ENCODE measurements around the gene LSR.
A peak's percentile ranks its signal among the peaks of the same experiment; 100 is the strongest.

Gene LSR

GRCh38 chr19:35247526-35248309 is 1.1 kb upstream of the LSR start:
- peak; percentile 33 to 45 (median 40) for DNase-seq
- Histone ChIP-seq H3K9me3 (ENCODE audit: control insufficient read depth, low read length) (no peaks in the 10 kb centered on the region), H3K4me1 (ENCODE audit: control insufficient read depth, insufficient read depth, low read length, poor library complexity, severe bottlenecking) (peaks cover 26% of the 10 kb centered on the region), H3K27ac (ENCODE audit: insufficient read depth, low read length, poor library complexity, severe bottlenecking) (peak overlapping the region; percentile 78), H3K36me3 (ENCODE audit: control insufficient read depth, insufficient read depth, low read length) (no peaks in the 10 kb centered on the region), H3K4me3 (ENCODE audit: insufficient read depth, low read depth, low read length, poor library complexity, severe bottlenecking) (peak overlapping the region; percentile 75), H3K27me3 (replicated peaks; ENCODE audit: control insufficient read depth, insufficient read depth, low read length, poor library complexity, severe bottlenecking) (no peaks in the 10 kb centered on the region)

GRCh38 chr19:35249146-35249847 is 495 bp downstream of the LSR start:
- H3K9me3 ChIP-seq (ENCODE audit: control insufficient read depth, low read length), result no peaks in the 10 kb centered on the region
- H3K27ac ChIP-seq (ENCODE audit: insufficient read depth, low read length, poor library complexity, severe bottlenecking), result peak overlapping the region; percentile 78
- peaks cover 26% of the 10 kb centered on the region for H3K4me1 ChIP-seq (ENCODE audit: control insufficient read depth, insufficient read depth, low read length, poor library complexity, severe bottlenecking)
- H3K4me3 ChIP-seq (ENCODE audit: insufficient read depth, low read depth, low read length, poor library complexity, severe bottlenecking), result peak overlapping the region; percentile 75
- H3K36me3 ChIP-seq (ENCODE audit: control insufficient read depth, insufficient read depth, low read length), result peaks cover 5% of the 10 kb centered on the region
- DNase-seq, result no peak
- H3K27me3 ChIP-seq (replicated peaks; ENCODE audit: control insufficient read depth, insufficient read depth, low read length, poor library complexity, severe bottlenecking), result no peaks in the 10 kb centered on the region

- Histone ChIP-seq H3K4me1 (ENCODE audit: control insufficient read depth, insufficient read depth, low read length, poor library complexity, severe bottlenecking) (peaks cover 26% of the 10 kb centered on the region), H3K9me3 (ENCODE audit: control insufficient read depth, low read length) (no peaks in the 10 kb centered on the region), H3K27me3 (replicated peaks; ENCODE audit: control insufficient read depth, insufficient read depth, low read length, poor library complexity, severe bottlenecking) (no peaks in the 10 kb centered on the region), H3K27ac (ENCODE audit: insufficient read depth, low read length, poor library complexity, severe bottlenecking) (peak overlapping the region; percentile 78), H3K4me3 (ENCODE audit: insufficient read depth, low read depth, low read length, poor library complexity, severe bottlenecking) (peak overlapping the region; percentile 75), H3K36me3 (ENCODE audit: control insufficient read depth, insufficient read depth, low read length) (peaks cover 12% of the 10 kb centered on the region)
- no peak for DNase-seq
These were observed 1.3 kb downstream of the LSR start for GRCh38 chr19:35249848-35250711.

- peaks cover 15% of the 10 kb centered on the region for H3K36me3 ChIP-seq (ENCODE audit: control insufficient read depth, insufficient read depth, low read length)
- H3K27ac ChIP-seq (ENCODE audit: insufficient read depth, low read length, poor library complexity, severe bottlenecking), result no peak overlapping the region
- no peaks in the 10 kb centered on the region for H3K9me3 ChIP-seq (ENCODE audit: control insufficient read depth, low read length)
- no peaks in the 10 kb centered on the region for H3K27me3 ChIP-seq (replicated peaks; ENCODE audit: control insufficient read depth, insufficient read depth, low read length, poor library complexity, severe bottlenecking)
- no peak for DNase-seq
- no peak overlapping the region for H3K4me3 ChIP-seq (ENCODE audit: insufficient read depth, low read depth, low read length, poor library complexity, severe bottlenecking)
- peaks cover 26% of the 10 kb centered on the region for H3K4me1 ChIP-seq (ENCODE audit: control insufficient read depth, insufficient read depth, low read length, poor library complexity, severe bottlenecking)
These were observed 2.7 kb downstream of the LSR start for GRCh38 chr19:35251456-35251855.

- no peak for DNase-seq
- H3K27ac ChIP-seq (ENCODE audit: insufficient read depth, low read length, poor library complexity, severe bottlenecking), result no peak overlapping the region
- H3K9me3 ChIP-seq (ENCODE audit: control insufficient read depth, low read length), result no peaks in the 10 kb centered on the region
- H3K4me3 ChIP-seq (ENCODE audit: insufficient read depth, low read depth, low read length, poor library complexity, severe bottlenecking), result no peak overlapping the region
- peaks cover 22% of the 10 kb centered on the region for H3K4me1 ChIP-seq (ENCODE audit: control insufficient read depth, insufficient read depth, low read length, poor library complexity, severe bottlenecking)
- no peaks in the 10 kb centered on the region for H3K27me3 ChIP-seq (replicated peaks; ENCODE audit: control insufficient read depth, insufficient read depth, low read length, poor library complexity, severe bottlenecking)
- peaks cover 15% of the 10 kb centered on the region for H3K36me3 ChIP-seq (ENCODE audit: control insufficient read depth, insufficient read depth, low read length)
These were observed 4.8 kb downstream of the LSR start for GRCh38 chr19:35253316-35254286.

- peaks cover 15% of the 10 kb centered on the region for H3K36me3 ChIP-seq (ENCODE audit: control insufficient read depth, insufficient read depth, low read length)
- H3K4me1 ChIP-seq (ENCODE audit: control insufficient read depth, insufficient read depth, low read length, poor library complexity, severe bottlenecking), result peaks cover 15% of the 10 kb centered on the region
- H3K27ac ChIP-seq (ENCODE audit: insufficient read depth, low read length, poor library complexity, severe bottlenecking), result no peak overlapping the region
- no peak for DNase-seq
- no peak overlapping the region for H3K4me3 ChIP-seq (ENCODE audit: insufficient read depth, low read depth, low read length, poor library complexity, severe bottlenecking)
- no peaks in the 10 kb centered on the region for H3K9me3 ChIP-seq (ENCODE audit: control insufficient read depth, low read length)
- H3K27me3 ChIP-seq (replicated peaks; ENCODE audit: control insufficient read depth, insufficient read depth, low read length, poor library complexity, severe bottlenecking), result no peaks in the 10 kb centered on the region
These were observed 5.8 kb downstream of the LSR start for GRCh38 chr19:35254341-35255297.

- Histone ChIP-seq H3K27ac (ENCODE audit: insufficient read depth, low read length, poor library complexity, severe bottlenecking) (no peak overlapping the region), H3K4me3 (ENCODE audit: insufficient read depth, low read depth, low read length, poor library complexity, severe bottlenecking) (no peak overlapping the region), H3K4me1 (ENCODE audit: control insufficient read depth, insufficient read depth, low read length, poor library complexity, severe bottlenecking) (peaks cover 10% of the 10 kb centered on the region), H3K9me3 (ENCODE audit: control insufficient read depth, low read length) (no peaks in the 10 kb centered on the region), H3K27me3 (replicated peaks; ENCODE audit: control insufficient read depth, insufficient read depth, low read length, poor library complexity, severe bottlenecking) (no peaks in the 10 kb centered on the region), H3K36me3 (ENCODE audit: control insufficient read depth, insufficient read depth, low read length) (peaks cover 15% of the 10 kb centered on the region)
- no peak for DNase-seq
These were observed 7.8 kb downstream of the LSR start for GRCh38 chr19:35256566-35256965.

- Histone ChIP-seq H3K36me3 (ENCODE audit: control insufficient read depth, insufficient read depth, low read length) (peaks cover 15% of the 10 kb centered on the region), H3K27me3 (replicated peaks; ENCODE audit: control insufficient read depth, insufficient read depth, low read length, poor library complexity, severe bottlenecking) (no peaks in the 10 kb centered on the region), H3K9me3 (ENCODE audit: control insufficient read depth, low read length) (no peaks in the 10 kb centered on the region), H3K27ac (ENCODE audit: insufficient read depth, low read length, poor library complexity, severe bottlenecking) (no peak overlapping the region), H3K4me1 (ENCODE audit: control insufficient read depth, insufficient read depth, low read length, poor library complexity, severe bottlenecking) (peaks cover 10% of the 10 kb centered on the region), H3K4me3 (ENCODE audit: insufficient read depth, low read depth, low read length, poor library complexity, severe bottlenecking) (no peak overlapping the region)
- no peak for DNase-seq
These were observed 8.3 kb downstream of the LSR start for GRCh38 chr19:35257113-35257461.

Data from effector memory CD4-positive, alpha-beta T cell (primary cell).